AML-193 (cell line): ENCODE results near the gene VCY.
"Not testable (repeated sequence)": the region's sequence is repeated elsewhere in the genome, so short reads cannot be mapped to it uniquely, and the experiment has no call there.

Source experiments
- DNase-seq, 2 experiments: peaks; one replicate each; lab custom pipeline; 2025; lab: John Stamatoyannopoulos, UW

Gene VCY

DNA sequence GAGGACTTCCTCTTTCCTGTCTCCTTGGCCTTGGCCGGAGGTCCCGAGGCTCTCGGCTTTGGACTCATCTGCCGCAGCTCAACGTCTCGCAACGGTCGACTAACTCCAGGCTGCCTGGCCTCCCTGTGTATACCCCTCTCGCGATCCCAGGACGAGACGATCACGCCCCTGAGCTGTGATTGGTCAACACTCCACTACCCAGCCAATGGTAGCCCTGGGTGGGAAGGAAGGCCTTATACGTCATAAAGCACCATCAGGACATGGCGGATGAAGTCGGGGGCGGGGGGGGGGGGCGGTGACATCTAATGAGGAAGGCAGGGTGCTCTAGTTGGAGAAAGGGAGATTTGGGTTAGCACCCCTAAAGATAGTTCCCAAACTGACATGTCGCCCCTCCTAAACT lies at the start of gene VCY:
TSS of gene VCY (minus strand) at position 101 of the 400 bp plus-strand sequence. CDS start at position 68, 33 bp downstream.
- not testable (repeated sequence) for DNase-seq

DNA sequence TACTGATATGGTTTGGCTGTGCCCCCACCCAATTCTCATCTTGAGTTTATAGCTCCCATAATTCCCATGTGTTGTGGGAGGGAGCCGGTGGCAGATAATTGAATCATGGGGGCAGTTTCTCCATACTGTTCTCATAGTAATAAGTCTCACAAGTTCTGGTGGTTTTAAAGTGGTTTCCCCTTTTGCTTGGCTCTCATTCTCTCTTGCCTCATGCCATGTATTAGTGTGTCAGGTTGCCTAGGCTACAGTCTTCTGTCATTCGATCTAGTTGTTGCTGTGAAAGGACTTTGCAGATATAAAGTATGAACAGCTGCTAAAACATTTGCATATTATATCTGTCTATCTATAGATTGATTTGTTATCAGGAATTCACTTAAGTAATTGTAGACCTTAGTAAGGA lies 44.1 kb upstream of the VCY start:
- not testable (repeated sequence) for DNase-seq

DNA sequence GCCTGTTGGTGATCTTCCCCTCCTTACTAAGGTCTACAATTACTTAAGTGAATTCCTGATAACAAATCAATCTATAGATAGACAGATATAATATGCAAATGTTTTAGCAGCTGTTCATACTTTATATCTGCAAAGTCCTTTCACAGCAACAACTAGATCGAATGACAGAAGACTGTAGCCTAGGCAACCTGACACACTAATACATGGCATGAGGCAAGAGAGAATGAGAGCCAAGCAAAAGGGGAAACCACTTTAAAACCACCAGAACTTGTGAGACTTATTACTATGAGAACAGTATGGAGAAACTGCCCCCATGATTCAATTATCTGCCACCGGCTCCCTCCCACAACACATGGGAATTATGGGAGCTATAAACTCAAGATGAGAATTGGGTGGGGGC lies 25.6 kb upstream of the VCY start:
- not testable (repeated sequence) for DNase-seq

DNA sequence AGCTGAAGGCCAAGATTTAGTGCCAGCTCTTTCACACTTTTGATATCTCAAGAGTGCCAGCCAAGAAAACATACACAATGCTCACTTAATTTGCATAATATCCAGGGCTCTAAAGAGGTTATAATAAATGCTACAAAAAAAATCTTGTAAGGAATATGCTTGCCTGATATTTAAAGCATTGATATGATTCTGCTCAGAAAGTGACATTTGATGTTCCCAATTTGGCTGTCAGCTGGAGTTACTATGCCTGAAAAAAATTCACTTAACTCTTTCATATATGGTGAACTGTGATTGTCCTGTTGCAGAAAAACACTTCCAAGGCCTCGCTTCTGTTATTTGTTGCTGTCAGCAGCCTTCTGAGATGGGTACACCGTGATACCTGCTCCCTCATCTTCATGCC lies 43.9 kb downstream of the VCY start:
- not testable (repeated sequence) for DNase-seq
